ENCODE measurements around the gene MDK.

DNA sequence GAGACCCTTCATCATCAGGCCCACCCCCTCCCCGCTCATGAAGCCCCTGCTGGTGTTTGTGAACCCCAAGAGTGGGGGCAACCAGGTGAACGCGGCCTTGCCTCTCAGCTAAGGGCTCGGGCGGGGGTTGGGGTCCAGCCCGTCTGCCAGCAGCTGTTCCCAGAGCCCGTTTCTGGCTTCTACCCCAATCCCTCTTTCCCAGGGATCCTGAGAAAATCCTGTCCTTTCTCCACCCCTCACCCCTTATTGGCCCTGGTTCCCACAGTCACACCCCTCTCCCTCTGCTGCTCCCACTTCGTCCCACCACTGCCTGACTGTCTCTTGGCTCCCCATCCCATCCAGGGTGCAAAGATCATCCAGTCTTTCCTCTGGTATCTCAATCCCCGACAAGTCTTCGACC is 9.4 kb upstream of the MDK start:
- TF ChIP-seq, protein P1, sequence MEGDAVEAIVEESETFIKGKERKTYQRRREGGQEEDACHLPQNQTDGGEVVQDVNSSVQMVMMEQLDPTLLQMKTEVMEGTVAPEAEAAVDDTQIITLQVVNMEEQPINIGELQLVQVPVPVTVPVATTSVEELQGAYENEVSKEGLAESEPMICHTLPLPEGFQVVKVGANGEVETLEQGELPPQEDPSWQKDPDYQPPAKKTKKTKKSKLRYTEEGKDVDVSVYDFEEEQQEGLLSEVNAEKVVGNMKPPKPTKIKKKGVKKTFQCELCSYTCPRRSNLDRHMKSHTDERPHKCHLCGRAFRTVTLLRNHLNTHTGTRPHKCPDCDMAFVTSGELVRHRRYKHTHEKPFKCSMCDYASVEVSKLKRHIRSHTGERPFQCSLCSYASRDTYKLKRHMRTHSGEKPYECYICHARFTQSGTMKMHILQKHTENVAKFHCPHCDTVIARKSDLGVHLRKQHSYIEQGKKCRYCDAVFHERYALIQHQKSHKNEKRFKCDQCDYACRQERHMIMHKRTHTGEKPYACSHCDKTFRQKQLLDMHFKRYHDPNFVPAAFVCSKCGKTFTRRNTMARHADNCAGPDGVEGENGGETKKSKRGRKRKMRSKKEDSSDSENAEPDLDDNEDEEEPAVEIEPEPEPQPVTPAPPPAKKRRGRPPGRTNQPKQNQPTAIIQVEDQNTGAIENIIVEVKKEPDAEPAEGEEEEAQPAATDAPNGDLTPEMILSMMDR (IDR thresholded peaks at IDR 0.05) = no peak
- TF ChIP-seq POLR2A (IDR thresholded peaks at IDR 0.05) = no peak
